BE2C (cell line): ENCODE results near the gene ESRRB.

Experiments used
- DNase-seq: peaks from one replicate; pipeline ENCODE4 v3.0.0-alpha.2; 2020
- H3K27me3 ChIP-seq: fragments of 250-450 bp; sonication (Bioruptor Pico); 2 replicates; pipeline ENCODE4 v1.5.1; 2020; ENCODE audit warnings: mild to moderate bottlenecking
- H3K36me3 ChIP-seq: fragments of 250-450 bp; sonication (Bioruptor Pico); 2 replicates; pipeline ENCODE4 v1.5.1; 2020; ENCODE audit warnings: mild to moderate bottlenecking
- H3K4me1 ChIP-seq: fragments of 250-450 bp; sonication (Bioruptor Pico); 2 replicates; pipeline ENCODE4 v1.5.1; 2020
- H3K4me3 ChIP-seq: 2 replicates; pipeline ENCODE4 v1.5.1; 2011; ENCODE audit warnings: low read depth, low read length
- H3K9me3 ChIP-seq: fragments of 250-450 bp; sonication (Bioruptor Pico); 2 replicates; pipeline ENCODE4 v1.5.1; 2020
- CTCF ChIP-seq: IDR thresholded peaks from 2 replicates; pipeline ENCODE4 v1.5.1; 2012; ENCODE audit warnings: mild to moderate bottlenecking, low read depth, low read length

Gene ESRRB

DNA sequence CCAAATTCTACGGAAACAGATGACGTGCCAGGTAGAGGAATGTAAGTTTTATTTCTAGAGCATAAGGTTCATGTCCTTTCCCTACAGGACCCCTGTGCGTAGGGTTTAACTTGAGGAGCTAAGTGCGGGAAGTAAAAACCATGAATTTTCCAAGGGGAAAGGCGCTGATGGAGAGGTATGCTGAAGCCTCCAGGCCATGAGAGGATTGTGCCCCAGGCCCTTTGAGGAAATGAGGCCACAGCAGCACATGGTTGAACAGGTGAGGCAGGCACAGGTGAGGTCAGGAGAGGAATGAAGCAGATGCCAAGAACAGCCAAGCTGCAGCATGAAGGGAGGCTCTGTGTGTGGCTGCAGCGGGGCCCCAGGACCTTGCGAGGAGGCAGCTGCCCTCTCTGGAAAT lies 14.7 kb downstream of the ESRRB start:
- TF ChIP-seq CTCF, result no peak
- no peaks in the 10 kb centered on the region for H3K9me3 ChIP-seq
- no peaks in the 10 kb centered on the region for H3K4me1 ChIP-seq
- no peaks in the 10 kb centered on the region for H3K36me3 ChIP-seq
- DNase-seq, result no peak
- H3K4me3 ChIP-seq, result no peak overlapping the region
- H3K27me3 ChIP-seq, result peaks cover 17% of the 10 kb centered on the region

- no peak for TF ChIP-seq CTCF
- H3K27me3 ChIP-seq, result peaks cover 2% of the 10 kb centered on the region
- no peaks in the 10 kb centered on the region for H3K36me3 ChIP-seq
- H3K4me1 ChIP-seq, result no peaks in the 10 kb centered on the region
- no peaks in the 10 kb centered on the region for H3K9me3 ChIP-seq
- DNase-seq, result no peak
- H3K4me3 ChIP-seq, result no peak overlapping the region
Observed at GRCh38 chr14:76391981-76392690, 16.2 kb downstream of the ESRRB start.

- H3K4me1 ChIP-seq, result no peaks in the 10 kb centered on the region
- no peak for TF ChIP-seq CTCF
Observed at GRCh38 chr14:76394569-76394968, 18.6 kb downstream of the ESRRB start.

DNA sequence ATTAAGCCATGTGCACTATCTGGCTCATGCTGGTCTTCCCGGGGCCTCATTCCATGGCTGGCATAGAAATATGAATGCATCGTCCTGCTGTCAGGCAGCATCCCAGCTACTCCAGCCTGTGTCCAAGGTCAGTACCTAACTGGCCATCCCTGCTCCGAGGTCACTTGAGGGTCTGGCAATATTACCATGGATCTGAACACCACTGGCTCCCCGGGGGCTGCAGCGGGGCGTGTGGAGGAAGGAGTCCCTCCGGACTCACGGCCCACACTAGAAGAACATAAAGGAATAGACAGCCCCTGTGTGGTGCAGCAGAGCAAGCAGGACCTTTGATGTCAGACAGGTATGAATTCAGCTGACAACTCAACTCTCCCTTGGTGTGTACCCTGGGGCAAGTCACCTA lies 19.2 kb downstream of the ESRRB start:
- H3K9me3 ChIP-seq, result no peaks in the 10 kb centered on the region

More at GRCh38 chr14:76394569-76394968, 18.6 kb downstream of the ESRRB start:
- DNase-seq, result no peak
- Histone ChIP-seq H3K27me3 (peaks cover 3% of the 10 kb centered on the region; the same call in 1 of the 2 replicates), H3K4me3 (no peak overlapping the region), H3K36me3 (no peaks in the 10 kb centered on the region), H3K9me3 (no peaks in the 10 kb centered on the region)

GRCh38 chr14:76396714-76397187 lies 20.8 kb downstream of the ESRRB start:
- no peak for TF ChIP-seq CTCF
- no peaks in the 10 kb centered on the region for H3K4me1 ChIP-seq
- H3K36me3 ChIP-seq, result no peaks in the 10 kb centered on the region
- peaks cover 3% of the 10 kb centered on the region; the same call in 1 of the 2 replicates for H3K27me3 ChIP-seq
- no peaks in the 10 kb centered on the region for H3K9me3 ChIP-seq
- H3K4me3 ChIP-seq, result no peak overlapping the region
- DNase-seq, result no peak

More for the DNA sequence above, 19.2 kb downstream of the ESRRB start:
- no peaks in the 10 kb centered on the region for H3K4me1 ChIP-seq
- no peak for DNase-seq
- peaks cover 3% of the 10 kb centered on the region; the same call in 1 of the 2 replicates for H3K27me3 ChIP-seq
- no peak overlapping the region for H3K4me3 ChIP-seq
- no peak for TF ChIP-seq CTCF
- H3K36me3 ChIP-seq, result no peaks in the 10 kb centered on the region

DNA sequence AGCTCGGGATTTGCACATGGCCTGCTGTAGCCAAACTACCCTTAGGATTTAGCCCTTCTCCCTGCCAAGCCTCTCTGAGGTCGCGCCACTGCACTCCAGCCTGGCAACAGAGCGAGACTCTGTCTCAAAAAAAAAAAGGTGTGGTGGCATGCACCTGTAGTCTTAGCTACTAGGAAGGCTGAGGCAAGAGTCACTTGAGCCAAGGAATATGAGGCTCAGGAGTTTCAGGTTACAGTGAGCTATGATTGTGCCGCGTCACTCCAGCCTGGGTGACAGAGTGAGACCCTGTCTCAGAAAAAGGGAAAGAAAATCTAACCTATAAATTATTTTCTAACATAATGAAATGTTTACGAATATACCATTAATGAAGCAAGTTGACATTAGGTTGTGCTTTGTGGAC lies 29.7 kb downstream of the ESRRB start:
- TF ChIP-seq CTCF, result no peak
- Histone ChIP-seq H3K27me3 (no peaks in the 10 kb centered on the region), H3K4me3 (no peak overlapping the region), H3K4me1 (no peaks in the 10 kb centered on the region), H3K36me3 (no peaks in the 10 kb centered on the region), H3K9me3 (no peaks in the 10 kb centered on the region)
- no peak for DNase-seq
